Measurements from ENCODE around the gene MTHFD1L. TPM values are rescaled to one million over a fixed set of nuclear protein-coding genes. Genes with fewer than 3 reads are reported as not detected.

MTHFD1L gene
- total and polyA plus RNA-seq, 2 donors (not counting 1 experiment from before 2014, with no cell fraction given), result 36.1 to 48.9 TPM

DNA sequence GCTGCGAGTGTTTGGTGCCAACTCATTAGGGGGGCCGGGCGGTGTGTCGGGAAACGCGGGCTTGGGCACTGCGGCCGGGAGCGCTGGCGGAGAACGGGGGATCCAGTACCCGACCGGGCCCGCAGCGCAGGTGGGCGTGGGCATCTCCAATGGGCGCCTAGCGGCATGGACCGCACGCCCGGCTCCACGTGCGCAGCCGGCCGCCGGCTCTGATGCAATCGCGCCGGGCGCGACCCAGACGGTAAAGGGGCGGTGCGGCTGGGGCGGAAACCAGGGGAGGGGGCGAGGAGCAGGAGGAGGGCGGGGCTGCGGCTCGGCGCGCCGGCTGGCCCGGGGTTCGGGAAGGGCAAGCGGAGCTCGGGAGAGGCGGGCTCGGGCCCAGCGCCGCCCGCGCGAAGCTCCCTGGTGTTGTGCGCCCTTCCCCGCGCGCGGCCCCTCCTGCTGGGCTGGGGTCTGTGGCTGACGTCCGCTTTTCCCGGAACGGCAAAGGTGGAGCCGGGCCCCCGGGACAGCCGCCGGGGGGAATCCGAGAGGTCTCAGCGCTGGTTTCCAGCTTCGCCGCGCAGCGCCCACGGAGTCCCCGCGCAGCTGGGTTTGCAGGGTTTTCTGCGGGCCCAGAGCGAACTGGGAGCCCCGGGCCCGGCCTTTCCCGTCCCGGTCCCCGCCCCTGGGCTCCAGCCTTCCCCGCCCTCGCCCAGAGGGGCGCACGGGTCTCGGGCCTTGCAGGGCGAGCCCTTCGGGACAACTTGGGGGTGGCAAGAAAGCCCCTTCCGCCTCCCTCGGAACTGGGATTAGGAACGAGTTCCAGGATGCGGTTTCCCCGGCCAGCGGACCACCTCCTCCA, 867 bp downstream of the MTHFD1L start:
- H4K20me1 ChIP-seq (ENCODE audit: control insufficient read depth, extremely low read depth, insufficient read depth, low read length), result no peaks in the 10 kb centered on the region
- peak; percentile 91 to 92 for DNase-seq (ENCODE audit: low read depth in 2 of 2)
- H3K9ac ChIP-seq (ENCODE audit: insufficient read depth, low read length), result peak overlapping the region; percentile 98
- no peaks in the 10 kb centered on the region for H3K9me3 ChIP-seq (ENCODE audit: control insufficient read depth, insufficient read depth, low read depth, low read length)
- peak overlapping the region; percentile 87 for H3K4me2 ChIP-seq (ENCODE audit: extremely low read depth, insufficient read depth, low read length)
- no peaks in the 10 kb centered on the region for H3K27me3 ChIP-seq (ENCODE audit: control insufficient read depth, insufficient read depth, low read length)
- TF ChIP-seq EZH2 (IDR thresholded peaks at IDR 0.05; ENCODE audit: low read length, missing control alignments), result no peak
- TF ChIP-seq, protein P1, sequence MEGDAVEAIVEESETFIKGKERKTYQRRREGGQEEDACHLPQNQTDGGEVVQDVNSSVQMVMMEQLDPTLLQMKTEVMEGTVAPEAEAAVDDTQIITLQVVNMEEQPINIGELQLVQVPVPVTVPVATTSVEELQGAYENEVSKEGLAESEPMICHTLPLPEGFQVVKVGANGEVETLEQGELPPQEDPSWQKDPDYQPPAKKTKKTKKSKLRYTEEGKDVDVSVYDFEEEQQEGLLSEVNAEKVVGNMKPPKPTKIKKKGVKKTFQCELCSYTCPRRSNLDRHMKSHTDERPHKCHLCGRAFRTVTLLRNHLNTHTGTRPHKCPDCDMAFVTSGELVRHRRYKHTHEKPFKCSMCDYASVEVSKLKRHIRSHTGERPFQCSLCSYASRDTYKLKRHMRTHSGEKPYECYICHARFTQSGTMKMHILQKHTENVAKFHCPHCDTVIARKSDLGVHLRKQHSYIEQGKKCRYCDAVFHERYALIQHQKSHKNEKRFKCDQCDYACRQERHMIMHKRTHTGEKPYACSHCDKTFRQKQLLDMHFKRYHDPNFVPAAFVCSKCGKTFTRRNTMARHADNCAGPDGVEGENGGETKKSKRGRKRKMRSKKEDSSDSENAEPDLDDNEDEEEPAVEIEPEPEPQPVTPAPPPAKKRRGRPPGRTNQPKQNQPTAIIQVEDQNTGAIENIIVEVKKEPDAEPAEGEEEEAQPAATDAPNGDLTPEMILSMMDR (conservative IDR thresholded peaks at IDR 0.05 in 1 of 2, IDR thresholded peaks at IDR 0.05 in 1 of 2; ENCODE audit: low read depth in 1 of 2, low read length in 2 of 2), result no peak
- H3K4me1 ChIP-seq (ENCODE audit: control insufficient read depth, extremely low read depth, insufficient read depth, low read length), result no peaks in the 10 kb centered on the region
- H3K36me3 ChIP-seq (ENCODE audit: control insufficient read depth, insufficient read depth, low read length), result no peaks in the 10 kb centered on the region
- no peak overlapping the region for H2AFZ ChIP-seq (ENCODE audit: low read length)
- peak overlapping the region; percentile 99 for H3K27ac ChIP-seq (ENCODE audit: insufficient read depth, low read length)
- H3K79me2 ChIP-seq (ENCODE audit: control insufficient read depth, insufficient read depth, low read length), result peaks cover 38% of the 10 kb centered on the region
- peak overlapping the region; percentile 47 to 84 (median 70) for H3K4me3 ChIP-seq (replicated peaks in 1 of 4; ENCODE audit: control extremely low read depth in 1 of 4, insufficient read depth in 1 of 4, low read depth in 3 of 4, low read length in 4 of 4)

DNA sequence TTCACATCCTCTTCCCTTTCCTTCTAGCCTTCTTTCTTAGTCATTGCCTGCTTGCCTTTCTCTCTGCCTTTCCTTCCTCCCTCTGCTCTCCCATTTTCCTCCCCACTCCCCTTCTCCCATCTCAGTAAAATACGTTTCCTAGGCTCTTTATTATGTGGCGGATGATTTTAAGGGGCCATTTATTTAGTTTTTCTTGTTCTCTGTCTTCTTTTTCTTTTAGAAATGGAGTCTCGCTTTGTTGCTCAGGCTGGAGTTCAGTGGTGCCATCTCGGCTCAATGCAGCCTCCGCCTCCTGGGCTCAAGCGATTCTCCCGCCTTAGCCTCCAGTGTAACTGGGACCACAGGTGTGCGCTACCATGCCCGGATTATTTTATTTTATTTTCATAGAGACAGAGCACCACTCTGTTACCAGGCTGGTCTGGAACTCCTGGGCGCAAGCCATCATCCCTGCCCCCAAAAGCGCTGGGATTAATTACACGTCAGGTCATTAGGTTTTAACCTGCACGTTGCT, 1.5 kb downstream of the MTHFD1L start:
- Histone ChIP-seq H3K79me2 (ENCODE audit: control insufficient read depth, insufficient read depth, low read length) (peaks cover 39% of the 10 kb centered on the region), H3K9ac (ENCODE audit: insufficient read depth, low read length) (peak overlapping the region; percentile 98), H3K4me3 (replicated peaks in 1 of 4; ENCODE audit: control extremely low read depth in 1 of 4, insufficient read depth in 1 of 4, low read depth in 3 of 4, low read length in 4 of 4) (peak overlapping the region; percentile 47 to 84 (median 70)), H3K27ac (ENCODE audit: insufficient read depth, low read length) (peak overlapping the region; percentile 99), H3K27me3 (ENCODE audit: control insufficient read depth, insufficient read depth, low read length) (no peaks in the 10 kb centered on the region), H3K36me3 (ENCODE audit: control insufficient read depth, insufficient read depth, low read length) (no peaks in the 10 kb centered on the region), H4K20me1 (ENCODE audit: control insufficient read depth, extremely low read depth, insufficient read depth, low read length) (no peaks in the 10 kb centered on the region), H2AFZ (ENCODE audit: low read length) (no peak overlapping the region), H3K4me2 (ENCODE audit: extremely low read depth, insufficient read depth, low read length) (peak overlapping the region; percentile 87), H3K4me1 (ENCODE audit: control insufficient read depth, extremely low read depth, insufficient read depth, low read length) (no peaks in the 10 kb centered on the region), H3K9me3 (ENCODE audit: control insufficient read depth, insufficient read depth, low read depth, low read length) (no peaks in the 10 kb centered on the region)
- TF ChIP-seq, protein P1 (conservative IDR thresholded peaks at IDR 0.05 in 1 of 2, IDR thresholded peaks at IDR 0.05 in 1 of 2; ENCODE audit: low read depth in 1 of 2, low read length in 2 of 2), result no peak
- TF ChIP-seq EZH2 (IDR thresholded peaks at IDR 0.05; ENCODE audit: low read length, missing control alignments), result no peak
- DNase-seq (ENCODE audit: low read depth in 2 of 2), result no peak

DNA sequence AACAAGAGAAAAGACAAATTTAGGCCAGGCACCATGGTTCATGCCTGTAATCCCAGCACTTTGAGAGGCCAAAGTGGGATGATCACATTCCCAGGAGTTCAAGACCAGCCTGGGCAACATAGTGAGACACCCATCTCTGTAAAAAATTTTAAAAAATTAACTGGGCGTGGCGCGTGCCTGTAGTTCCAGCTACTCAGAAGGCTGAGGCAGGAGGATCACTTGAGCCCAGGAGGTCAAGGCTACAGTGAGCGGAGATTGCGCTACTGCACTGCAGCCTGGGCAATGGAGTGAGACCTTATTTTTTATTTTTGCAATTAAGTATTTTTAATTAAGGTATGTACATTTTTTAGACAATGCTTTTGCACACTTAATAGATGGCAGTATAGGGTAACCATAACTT, 3.3 kb downstream of the MTHFD1L start:
- Histone ChIP-seq H2AFZ (ENCODE audit: low read length) (no peak overlapping the region), H3K4me2 (ENCODE audit: extremely low read depth, insufficient read depth, low read length) (no peak overlapping the region), H4K20me1 (ENCODE audit: control insufficient read depth, extremely low read depth, insufficient read depth, low read length) (no peaks in the 10 kb centered on the region), H3K4me1 (ENCODE audit: control insufficient read depth, extremely low read depth, insufficient read depth, low read length) (no peaks in the 10 kb centered on the region), H3K36me3 (ENCODE audit: control insufficient read depth, insufficient read depth, low read length) (no peaks in the 10 kb centered on the region), H3K79me2 (ENCODE audit: control insufficient read depth, insufficient read depth, low read length) (peaks cover 54% of the 10 kb centered on the region), H3K27me3 (ENCODE audit: control insufficient read depth, insufficient read depth, low read length) (no peaks in the 10 kb centered on the region), H3K9me3 (ENCODE audit: control insufficient read depth, insufficient read depth, low read depth, low read length) (no peaks in the 10 kb centered on the region), H3K27ac (ENCODE audit: insufficient read depth, low read length) (no peak overlapping the region), H3K9ac (ENCODE audit: insufficient read depth, low read length) (no peak overlapping the region), H3K4me3 (replicated peaks in 1 of 4; ENCODE audit: control extremely low read depth in 1 of 4, insufficient read depth in 1 of 4, low read depth in 3 of 4, low read length in 4 of 4) (no peak overlapping the region)
- TF ChIP-seq EZH2 (IDR thresholded peaks at IDR 0.05; ENCODE audit: low read length, missing control alignments), result no peak
- TF ChIP-seq, protein P1 (conservative IDR thresholded peaks at IDR 0.05 in 1 of 2, IDR thresholded peaks at IDR 0.05 in 1 of 2; ENCODE audit: low read depth in 1 of 2, low read length in 2 of 2), result no peak
- no peak for DNase-seq (ENCODE audit: low read depth in 2 of 2)

Measured in fibroblast of lung (primary cell).